ENCODE measurements around the gene SIM2.

DNA sequence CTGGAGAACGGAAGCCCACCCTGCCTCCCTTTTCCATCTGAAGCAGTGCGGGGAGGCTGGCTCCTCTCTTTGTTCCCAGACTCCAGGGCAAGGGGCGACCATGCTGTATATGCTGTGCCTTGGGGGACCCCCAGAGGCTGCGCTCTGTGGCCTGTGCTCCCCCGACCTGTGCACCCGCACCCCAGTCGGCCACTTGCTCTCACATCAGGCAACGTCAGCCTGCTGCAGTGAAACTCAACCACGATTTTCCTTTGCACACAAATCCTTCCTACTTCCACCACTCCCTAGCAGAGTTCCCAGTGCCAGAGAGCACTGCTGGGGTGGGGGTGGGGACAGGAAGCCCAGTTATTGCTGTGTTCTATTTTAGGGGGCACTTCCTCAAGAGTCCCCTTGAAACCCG, 52.5 kb downstream of the SIM2 start:
- TF ChIP-seq EZH2 (IDR thresholded peaks at IDR 0.05) = no peak
- no peak for TF ChIP-seq POLR2AphosphoS5 (IDR thresholded peaks at IDR 0.05; ENCODE audit: borderline replicate concordance, low read depth, low read length)

All from SK-N-MC (cell line).